OCI-LY7 (cell line): ENCODE measurements around the gene IL17D.

Experiments
- CTCF ChIP-seq: fragments of 200-600 bp; sonication (generic); conservative IDR thresholded peaks from 2 replicates; pipeline ENCODE4 v1.5.1; 2014; ENCODE audit warnings: mild to moderate bottlenecking, antibody characterized with exemption, low read length, moderate library complexity, mixed read lengths
- EZH2phosphoT487 ChIP-seq: fragments of 200-600 bp; sonication (generic); IDR thresholded peaks from 2 replicates; pipeline ENCODE4 v1.6.1; 2018; ENCODE audit warnings: low read depth, borderline replicate concordance, mild to moderate bottlenecking, mixed run types, antibody characterized with exemption, low read length, moderate library complexity, mixed read lengths

GRCh38 chr13:20682061-20682460 is 21.4 kb upstream of the IL17D start:
- TF ChIP-seq CTCF (no peak), EZH2phosphoT487 (no peak)
